ENCODE measurements around the gene BCL2L14.

DNA sequence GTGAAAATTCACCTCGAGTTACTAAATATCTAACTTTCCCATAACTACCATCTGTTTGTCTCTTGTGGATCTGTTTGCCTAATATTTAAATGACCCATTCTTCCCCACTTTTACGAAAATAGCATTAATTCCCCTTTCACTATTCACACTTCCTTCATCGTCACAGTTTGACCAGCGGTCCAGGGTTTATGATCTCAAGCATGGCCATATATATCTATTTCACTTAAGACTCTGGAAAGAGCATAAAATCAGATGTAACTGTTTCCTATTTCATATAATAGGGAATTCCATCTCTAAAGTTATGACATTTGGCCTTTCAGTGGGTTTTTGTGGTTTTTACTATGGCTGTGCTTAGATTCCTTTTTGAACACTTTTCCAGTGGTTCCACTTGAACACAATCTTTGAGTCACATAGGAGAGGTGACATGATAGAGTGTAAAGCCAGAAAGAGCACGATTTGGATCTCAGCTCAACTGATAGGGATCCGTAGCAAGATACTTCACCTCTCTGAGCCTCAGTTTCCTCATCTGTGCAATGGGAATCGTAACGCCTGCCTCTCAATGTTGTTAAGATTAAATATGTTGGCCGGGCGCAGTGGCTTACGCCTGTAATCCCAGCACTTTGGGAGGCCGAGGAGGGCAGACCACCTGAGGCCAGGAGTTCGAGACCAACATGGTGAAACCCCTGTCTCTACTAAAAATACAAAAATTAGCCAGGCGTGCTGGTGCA lies 754 bp upstream of the BCL2L14 start:
- no peak for TF ChIP-seq MYBL2 (CRISPR knock-in tag; IDR thresholded peaks at IDR 0.05)
- TF ChIP-seq, protein P1, sequence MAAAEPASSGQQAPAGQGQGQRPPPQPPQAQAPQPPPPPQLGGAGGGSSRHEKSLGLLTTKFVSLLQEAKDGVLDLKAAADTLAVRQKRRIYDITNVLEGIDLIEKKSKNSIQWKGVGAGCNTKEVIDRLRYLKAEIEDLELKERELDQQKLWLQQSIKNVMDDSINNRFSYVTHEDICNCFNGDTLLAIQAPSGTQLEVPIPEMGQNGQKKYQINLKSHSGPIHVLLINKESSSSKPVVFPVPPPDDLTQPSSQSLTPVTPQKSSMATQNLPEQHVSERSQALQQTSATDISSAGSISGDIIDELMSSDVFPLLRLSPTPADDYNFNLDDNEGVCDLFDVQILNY (CRISPR knock-in tag; IDR thresholded peaks at IDR 0.05), result no peak
- TF ChIP-seq, protein P2, sequence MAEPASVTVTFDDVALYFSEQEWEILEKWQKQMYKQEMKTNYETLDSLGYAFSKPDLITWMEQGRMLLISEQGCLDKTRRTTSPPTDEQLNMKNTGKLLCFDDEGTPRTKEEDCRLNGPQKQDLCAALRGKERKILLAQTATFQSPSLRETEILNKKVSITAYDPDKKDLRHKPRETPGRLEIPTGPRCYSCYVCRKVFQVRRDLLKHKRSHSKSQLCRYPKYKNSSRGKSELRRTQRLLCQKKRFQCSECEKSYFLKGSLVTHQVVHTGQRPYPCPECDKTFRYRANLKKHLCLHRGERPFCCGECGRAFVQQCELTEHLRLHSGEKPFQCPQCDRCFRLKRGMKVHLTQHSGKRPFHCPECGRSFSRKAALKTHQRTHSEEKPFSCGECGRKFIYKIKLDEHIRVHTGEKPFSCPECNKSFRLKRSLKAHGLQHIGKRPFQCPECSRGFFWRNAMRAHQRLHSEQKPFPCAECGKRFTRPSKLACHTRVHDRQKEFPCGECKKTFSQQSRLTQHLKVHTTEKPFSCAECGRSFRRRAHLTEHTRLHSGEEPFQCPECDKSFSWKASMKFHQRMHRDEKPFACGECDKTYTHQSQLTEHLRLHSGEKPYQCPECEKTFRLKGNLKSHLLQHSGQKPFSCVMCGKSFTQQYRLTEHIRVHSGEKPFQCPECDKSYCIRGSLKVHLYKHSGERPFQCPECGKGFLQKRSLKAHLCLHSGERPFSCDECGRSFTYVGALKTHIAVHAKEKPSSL (CRISPR knock-in tag; conservative IDR thresholded peaks at IDR 0.05), result no peak
- TF ChIP-seq, protein P3, sequence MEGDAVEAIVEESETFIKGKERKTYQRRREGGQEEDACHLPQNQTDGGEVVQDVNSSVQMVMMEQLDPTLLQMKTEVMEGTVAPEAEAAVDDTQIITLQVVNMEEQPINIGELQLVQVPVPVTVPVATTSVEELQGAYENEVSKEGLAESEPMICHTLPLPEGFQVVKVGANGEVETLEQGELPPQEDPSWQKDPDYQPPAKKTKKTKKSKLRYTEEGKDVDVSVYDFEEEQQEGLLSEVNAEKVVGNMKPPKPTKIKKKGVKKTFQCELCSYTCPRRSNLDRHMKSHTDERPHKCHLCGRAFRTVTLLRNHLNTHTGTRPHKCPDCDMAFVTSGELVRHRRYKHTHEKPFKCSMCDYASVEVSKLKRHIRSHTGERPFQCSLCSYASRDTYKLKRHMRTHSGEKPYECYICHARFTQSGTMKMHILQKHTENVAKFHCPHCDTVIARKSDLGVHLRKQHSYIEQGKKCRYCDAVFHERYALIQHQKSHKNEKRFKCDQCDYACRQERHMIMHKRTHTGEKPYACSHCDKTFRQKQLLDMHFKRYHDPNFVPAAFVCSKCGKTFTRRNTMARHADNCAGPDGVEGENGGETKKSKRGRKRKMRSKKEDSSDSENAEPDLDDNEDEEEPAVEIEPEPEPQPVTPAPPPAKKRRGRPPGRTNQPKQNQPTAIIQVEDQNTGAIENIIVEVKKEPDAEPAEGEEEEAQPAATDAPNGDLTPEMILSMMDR (IDR thresholded peaks at IDR 0.05), result no peak
- TF ChIP-seq, protein P4, sequence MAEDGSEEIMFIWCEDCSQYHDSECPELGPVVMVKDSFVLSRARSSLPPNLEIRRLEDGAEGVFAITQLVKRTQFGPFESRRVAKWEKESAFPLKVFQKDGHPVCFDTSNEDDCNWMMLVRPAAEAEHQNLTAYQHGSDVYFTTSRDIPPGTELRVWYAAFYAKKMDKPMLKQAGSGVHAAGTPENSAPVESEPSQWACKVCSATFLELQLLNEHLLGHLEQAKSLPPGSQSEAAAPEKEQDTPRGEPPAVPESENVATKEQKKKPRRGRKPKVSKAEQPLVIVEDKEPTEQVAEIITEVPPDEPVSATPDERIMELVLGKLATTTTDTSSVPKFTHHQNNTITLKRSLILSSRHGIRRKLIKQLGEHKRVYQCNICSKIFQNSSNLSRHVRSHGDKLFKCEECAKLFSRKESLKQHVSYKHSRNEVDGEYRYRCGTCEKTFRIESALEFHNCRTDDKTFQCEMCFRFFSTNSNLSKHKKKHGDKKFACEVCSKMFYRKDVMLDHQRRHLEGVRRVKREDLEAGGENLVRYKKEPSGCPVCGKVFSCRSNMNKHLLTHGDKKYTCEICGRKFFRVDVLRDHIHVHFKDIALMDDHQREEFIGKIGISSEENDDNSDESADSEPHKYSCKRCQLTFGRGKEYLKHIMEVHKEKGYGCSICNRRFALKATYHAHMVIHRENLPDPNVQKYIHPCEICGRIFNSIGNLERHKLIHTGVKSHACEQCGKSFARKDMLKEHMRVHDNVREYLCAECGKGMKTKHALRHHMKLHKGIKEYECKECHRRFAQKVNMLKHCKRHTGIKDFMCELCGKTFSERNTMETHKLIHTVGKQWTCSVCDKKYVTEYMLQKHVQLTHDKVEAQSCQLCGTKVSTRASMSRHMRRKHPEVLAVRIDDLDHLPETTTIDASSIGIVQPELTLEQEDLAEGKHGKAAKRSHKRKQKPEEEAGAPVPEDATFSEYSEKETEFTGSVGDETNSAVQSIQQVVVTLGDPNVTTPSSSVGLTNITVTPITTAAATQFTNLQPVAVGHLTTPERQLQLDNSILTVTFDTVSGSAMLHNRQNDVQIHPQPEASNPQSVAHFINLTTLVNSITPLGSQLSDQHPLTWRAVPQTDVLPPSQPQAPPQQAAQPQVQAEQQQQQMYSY (CRISPR knock-in tag; IDR thresholded peaks at IDR 0.05), result no peak
- TF ChIP-seq, protein P5, sequence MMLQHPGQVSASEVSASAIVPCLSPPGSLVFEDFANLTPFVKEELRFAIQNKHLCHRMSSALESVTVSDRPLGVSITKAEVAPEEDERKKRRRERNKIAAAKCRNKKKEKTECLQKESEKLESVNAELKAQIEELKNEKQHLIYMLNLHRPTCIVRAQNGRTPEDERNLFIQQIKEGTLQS (CRISPR knock-in tag; conservative IDR thresholded peaks at IDR 0.05), result no peak
- TF ChIP-seq, protein P6, sequence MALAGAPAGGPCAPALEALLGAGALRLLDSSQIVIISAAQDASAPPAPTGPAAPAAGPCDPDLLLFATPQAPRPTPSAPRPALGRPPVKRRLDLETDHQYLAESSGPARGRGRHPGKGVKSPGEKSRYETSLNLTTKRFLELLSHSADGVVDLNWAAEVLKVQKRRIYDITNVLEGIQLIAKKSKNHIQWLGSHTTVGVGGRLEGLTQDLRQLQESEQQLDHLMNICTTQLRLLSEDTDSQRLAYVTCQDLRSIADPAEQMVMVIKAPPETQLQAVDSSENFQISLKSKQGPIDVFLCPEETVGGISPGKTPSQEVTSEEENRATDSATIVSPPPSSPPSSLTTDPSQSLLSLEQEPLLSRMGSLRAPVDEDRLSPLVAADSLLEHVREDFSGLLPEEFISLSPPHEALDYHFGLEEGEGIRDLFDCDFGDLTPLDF (CRISPR knock-in tag; IDR thresholded peaks at IDR 0.05), result no peak
- TF ChIP-seq, protein P7, sequence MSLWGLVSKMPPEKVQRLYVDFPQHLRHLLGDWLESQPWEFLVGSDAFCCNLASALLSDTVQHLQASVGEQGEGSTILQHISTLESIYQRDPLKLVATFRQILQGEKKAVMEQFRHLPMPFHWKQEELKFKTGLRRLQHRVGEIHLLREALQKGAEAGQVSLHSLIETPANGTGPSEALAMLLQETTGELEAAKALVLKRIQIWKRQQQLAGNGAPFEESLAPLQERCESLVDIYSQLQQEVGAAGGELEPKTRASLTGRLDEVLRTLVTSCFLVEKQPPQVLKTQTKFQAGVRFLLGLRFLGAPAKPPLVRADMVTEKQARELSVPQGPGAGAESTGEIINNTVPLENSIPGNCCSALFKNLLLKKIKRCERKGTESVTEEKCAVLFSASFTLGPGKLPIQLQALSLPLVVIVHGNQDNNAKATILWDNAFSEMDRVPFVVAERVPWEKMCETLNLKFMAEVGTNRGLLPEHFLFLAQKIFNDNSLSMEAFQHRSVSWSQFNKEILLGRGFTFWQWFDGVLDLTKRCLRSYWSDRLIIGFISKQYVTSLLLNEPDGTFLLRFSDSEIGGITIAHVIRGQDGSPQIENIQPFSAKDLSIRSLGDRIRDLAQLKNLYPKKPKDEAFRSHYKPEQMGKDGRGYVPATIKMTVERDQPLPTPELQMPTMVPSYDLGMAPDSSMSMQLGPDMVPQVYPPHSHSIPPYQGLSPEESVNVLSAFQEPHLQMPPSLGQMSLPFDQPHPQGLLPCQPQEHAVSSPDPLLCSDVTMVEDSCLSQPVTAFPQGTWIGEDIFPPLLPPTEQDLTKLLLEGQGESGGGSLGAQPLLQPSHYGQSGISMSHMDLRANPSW (CRISPR knock-in tag; conservative IDR thresholded peaks at IDR 0.05; ENCODE audit: low read depth), result no peak
- TF ChIP-seq, protein P8, sequence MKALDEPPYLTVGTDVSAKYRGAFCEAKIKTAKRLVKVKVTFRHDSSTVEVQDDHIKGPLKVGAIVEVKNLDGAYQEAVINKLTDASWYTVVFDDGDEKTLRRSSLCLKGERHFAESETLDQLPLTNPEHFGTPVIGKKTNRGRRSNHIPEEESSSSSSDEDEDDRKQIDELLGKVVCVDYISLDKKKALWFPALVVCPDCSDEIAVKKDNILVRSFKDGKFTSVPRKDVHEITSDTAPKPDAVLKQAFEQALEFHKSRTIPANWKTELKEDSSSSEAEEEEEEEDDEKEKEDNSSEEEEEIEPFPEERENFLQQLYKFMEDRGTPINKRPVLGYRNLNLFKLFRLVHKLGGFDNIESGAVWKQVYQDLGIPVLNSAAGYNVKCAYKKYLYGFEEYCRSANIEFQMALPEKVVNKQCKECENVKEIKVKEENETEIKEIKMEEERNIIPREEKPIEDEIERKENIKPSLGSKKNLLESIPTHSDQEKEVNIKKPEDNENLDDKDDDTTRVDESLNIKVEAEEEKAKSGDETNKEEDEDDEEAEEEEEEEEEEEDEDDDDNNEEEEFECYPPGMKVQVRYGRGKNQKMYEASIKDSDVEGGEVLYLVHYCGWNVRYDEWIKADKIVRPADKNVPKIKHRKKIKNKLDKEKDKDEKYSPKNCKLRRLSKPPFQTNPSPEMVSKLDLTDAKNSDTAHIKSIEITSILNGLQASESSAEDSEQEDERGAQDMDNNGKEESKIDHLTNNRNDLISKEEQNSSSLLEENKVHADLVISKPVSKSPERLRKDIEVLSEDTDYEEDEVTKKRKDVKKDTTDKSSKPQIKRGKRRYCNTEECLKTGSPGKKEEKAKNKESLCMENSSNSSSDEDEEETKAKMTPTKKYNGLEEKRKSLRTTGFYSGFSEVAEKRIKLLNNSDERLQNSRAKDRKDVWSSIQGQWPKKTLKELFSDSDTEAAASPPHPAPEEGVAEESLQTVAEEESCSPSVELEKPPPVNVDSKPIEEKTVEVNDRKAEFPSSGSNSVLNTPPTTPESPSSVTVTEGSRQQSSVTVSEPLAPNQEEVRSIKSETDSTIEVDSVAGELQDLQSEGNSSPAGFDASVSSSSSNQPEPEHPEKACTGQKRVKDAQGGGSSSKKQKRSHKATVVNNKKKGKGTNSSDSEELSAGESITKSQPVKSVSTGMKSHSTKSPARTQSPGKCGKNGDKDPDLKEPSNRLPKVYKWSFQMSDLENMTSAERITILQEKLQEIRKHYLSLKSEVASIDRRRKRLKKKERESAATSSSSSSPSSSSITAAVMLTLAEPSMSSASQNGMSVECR (CRISPR knock-in tag; IDR thresholded peaks at IDR 0.05; ENCODE audit: borderline replicate concordance), result no peak
- no peak for TF ChIP-seq SMAD3 (CRISPR knock-in tag; IDR thresholded peaks at IDR 0.05; ENCODE audit: borderline replicate concordance)
- TF ChIP-seq ZNF263 (CRISPR knock-in tag; IDR thresholded peaks at IDR 0.05; ENCODE audit: low read depth), result no peak
- TF ChIP-seq TEAD4 (CRISPR knock-in tag; IDR thresholded peaks at IDR 0.05), result no peak
- TF ChIP-seq, protein P9, sequence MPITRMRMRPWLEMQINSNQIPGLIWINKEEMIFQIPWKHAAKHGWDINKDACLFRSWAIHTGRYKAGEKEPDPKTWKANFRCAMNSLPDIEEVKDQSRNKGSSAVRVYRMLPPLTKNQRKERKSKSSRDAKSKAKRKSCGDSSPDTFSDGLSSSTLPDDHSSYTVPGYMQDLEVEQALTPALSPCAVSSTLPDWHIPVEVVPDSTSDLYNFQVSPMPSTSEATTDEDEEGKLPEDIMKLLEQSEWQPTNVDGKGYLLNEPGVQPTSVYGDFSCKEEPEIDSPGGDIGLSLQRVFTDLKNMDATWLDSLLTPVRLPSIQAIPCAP (CRISPR knock-in tag; IDR thresholded peaks at IDR 0.05), result no peak
- TF ChIP-seq KAT7 (CRISPR knock-in tag; IDR thresholded peaks at IDR 0.05; ENCODE audit: borderline replicate concordance), result no peak

Measured in WTC11 (cell line).